Fibroblast of lung (primary cell): ENCODE results near the gene ATF6B.

Source experiments
- CTCF ChIP-seq, 2 donors: IDR thresholded peaks in 1 of 2; conservative IDR thresholded peaks in 1 of 2; 1 replicate in 1 of 2; 2 replicates in 1 of 2; pipeline ENCODE4 v1.5.1; 2011 to 2012; ENCODE audit warnings: low read length in 2 of 2, control low read depth in 1 of 2, inconsistent platforms in 1 of 2, low read depth in 1 of 2, mild to moderate bottlenecking in 1 of 2
- EZH2 ChIP-seq: IDR thresholded peaks from 2 replicates; pipeline ENCODE4 v1.5.1; 2012; ENCODE audit warnings: low read length, control low read depth, mild to moderate bottlenecking; ENCODE audit errors: missing control alignments

- TF ChIP-seq CTCF (conservative IDR thresholded peaks at IDR 0.05 in 1 of 2, IDR thresholded peaks at IDR 0.05 in 1 of 2; ENCODE audit: low read depth in 1 of 2, low read length in 2 of 2) (no peak), EZH2 (peak; percentile 21)
Measured at GRCh38 chr6:32108094-32108627, 19.9 kb downstream of the ATF6B start.
